Measurements from ENCODE around the gene CPE. TPM values are rescaled to one million over a fixed set of nuclear protein-coding genes. Genes with fewer than 3 reads are reported as not detected.

The CPE gene
- total RNA-seq, 1 experiment from 2014 or later = 29.3 TPM

GRCh38 chr4:165448700-165449099 is 69.9 kb downstream of the CPE start:
- CTCF ChIA-PET = no interaction called here
- no peaks in the 10 kb centered on the region for H3K9me2 ChIP-seq (ENCODE audit: insufficient read depth)
- H4K20me1 ChIP-seq (ENCODE audit: insufficient read depth) = no peaks in the 10 kb centered on the region
- no peak overlapping the region for H3K27ac ChIP-seq (ENCODE audit: low read depth, low read length)
- no peak overlapping the region for H2AFZ ChIP-seq (ENCODE audit: low read depth, low read length, poor library complexity, severe bottlenecking)
- RAD21 ChIA-PET (ENCODE audit: low non-redundant PET in 1 of 2, low total read pairs in 2 of 2, uncharacterized antibody in 2 of 2, unreplicated experiment in 2 of 2) = no interaction called here
- no TSS peak for BruUV-seq (replicated peaks)
- POLR2A ChIA-PET = no interaction called here
- no peaks in the 10 kb centered on the region for H3K79me2 ChIP-seq (ENCODE audit: insufficient read depth, low read length)
- H3K4me2 ChIP-seq (ENCODE audit: low read length) = no peak overlapping the region
- no peak overlapping the region for H3K4me3 ChIP-seq (replicated peaks in 1 of 2; ENCODE audit: low read depth in 1 of 2, low read length in 2 of 2)
- intact Hi-C loops (cut with micrococcal nuclease) = no loop called here
- H3K4me1 ChIP-seq (ENCODE audit: control insufficient read depth in 1 of 2, insufficient read depth in 2 of 2, low read length in 2 of 2) = peaks cover 0 to 2% of the 10 kb centered on the region in 2 experiments; a peak in 1 of 4 replicates
- H3K27me3 ChIP-seq (ENCODE audit: insufficient read depth, low read length) = no peaks in the 10 kb centered on the region
- H3K9ac ChIP-seq (ENCODE audit: low read length) = no peak overlapping the region
- no peak for ATAC-seq
- H3K9me3 ChIP-seq (ENCODE audit: control insufficient read depth in 1 of 2, insufficient read depth in 1 of 2, low read depth in 1 of 2, low read length in 2 of 2) = no peaks in the 10 kb centered on the region
- no peaks in the 10 kb centered on the region for H3K36me3 ChIP-seq (ENCODE audit: control insufficient read depth in 1 of 2, insufficient read depth in 2 of 2, low read length in 2 of 2)
- TF ChIP-seq REST (IDR thresholded peaks at IDR 0.05; ENCODE audit: low read depth) (no peak), CEBPB (IDR thresholded peaks at IDR 0.05; ENCODE audit: low read depth) (no peak), SIN3A (IDR thresholded peaks at IDR 0.05; ENCODE audit: low read depth) (no peak), MAX (IDR thresholded peaks at IDR 0.05) (no peak), JUND (IDR thresholded peaks at IDR 0.05) (no peak)
- no peak for DNase-seq (ENCODE audit: low read depth, low spot score)

GRCh38 chr4:165449333-165449732 is 70.5 kb downstream of the CPE start:
- ChIA-PET CTCF (no interaction called here), RAD21 (ENCODE audit: low non-redundant PET in 1 of 2, low total read pairs in 2 of 2, uncharacterized antibody in 2 of 2, unreplicated experiment in 2 of 2) (no interaction called here), POLR2A (no interaction called here)
- DNase-seq (ENCODE audit: low read depth, low spot score) (no peak), ATAC-seq (no peak)
- H3K9me3 ChIP-seq (ENCODE audit: control insufficient read depth in 1 of 2, insufficient read depth in 1 of 2, low read depth in 1 of 2, low read length in 2 of 2) = no peaks in the 10 kb centered on the region
- H4K20me1 ChIP-seq (ENCODE audit: insufficient read depth) = no peaks in the 10 kb centered on the region
- no peaks in the 10 kb centered on the region for H3K27me3 ChIP-seq (ENCODE audit: insufficient read depth, low read length)
- H3K4me1 ChIP-seq (ENCODE audit: control insufficient read depth in 1 of 2, insufficient read depth in 2 of 2, low read length in 2 of 2) = 0 out of 4 replicates have a peak, but pooled peaks cover 0 to 6% of the 10 kb centered on the region in 2 experiments
- BruUV-seq (replicated peaks) = no TSS peak
- H3K36me3 ChIP-seq (ENCODE audit: control insufficient read depth in 1 of 2, insufficient read depth in 2 of 2, low read length in 2 of 2) = no peaks in the 10 kb centered on the region
- no peak overlapping the region for H3K27ac ChIP-seq (ENCODE audit: low read depth, low read length)
- no peaks in the 10 kb centered on the region for H3K9me2 ChIP-seq (ENCODE audit: insufficient read depth)
- H3K9ac ChIP-seq (ENCODE audit: low read length) = no peak overlapping the region
- TF ChIP-seq SIN3A (IDR thresholded peaks at IDR 0.05; ENCODE audit: low read depth) = no peak
- TF ChIP-seq EZH2phosphoT487 (IDR thresholded peaks at IDR 0.05; ENCODE audit: borderline replicate concordance) = no peak
- TF ChIP-seq TCF7L2 (IDR thresholded peaks at IDR 0.05; ENCODE audit: borderline replicate concordance, extremely low read depth, insufficient read depth, insufficient read length) = no peak
- TF ChIP-seq MAX (IDR thresholded peaks at IDR 0.05) = no peak
- no peak for TF ChIP-seq POLR2AphosphoS5 (IDR thresholded peaks at IDR 0.05; ENCODE audit: low read depth, low read length)
- TF ChIP-seq JUND (IDR thresholded peaks at IDR 0.05) = no peak
- TF ChIP-seq ATF3 (IDR thresholded peaks at IDR 0.05) = no peak
- no peak for TF ChIP-seq ZNF274 (IDR thresholded peaks at IDR 0.05; ENCODE audit: low read depth, low read length)
- TF ChIP-seq EGR1 (IDR thresholded peaks at IDR 0.05; ENCODE audit: low read depth) = no peak
- TF ChIP-seq POLR2A (IDR thresholded peaks at IDR 0.05; ENCODE audit: borderline replicate concordance, extremely low read depth, insufficient read depth, insufficient read length) = no peak
- TF ChIP-seq RAD21 (IDR thresholded peaks at IDR 0.05; ENCODE audit: low read depth) = no peak
- H3K4me2 ChIP-seq (ENCODE audit: low read length) = no peak overlapping the region
- H3K4me3 ChIP-seq (replicated peaks in 1 of 2; ENCODE audit: low read depth in 1 of 2, low read length in 2 of 2) = no peak overlapping the region
- intact Hi-C loops (cut with micrococcal nuclease) = no loop called here
- H2AFZ ChIP-seq (ENCODE audit: low read depth, low read length, poor library complexity, severe bottlenecking) = no peak overlapping the region
- H3K79me2 ChIP-seq (ENCODE audit: insufficient read depth, low read length) = no peaks in the 10 kb centered on the region

All from HCT116 (cell line).